WTC11 (cell line): Measurements from ENCODE around the gene WSCD1.

Source experiments
- CREB1 ChIP-seq: sonication (generic); formaldehyde crosslinking; IDR thresholded peaks from 2 replicates; pipeline ENCODE4 v1.8.0; 2023; ENCODE audit warnings: mild to moderate bottlenecking, missing genetic modification reagents
- HMGA2 ChIP-seq: fragments of 250-450 bp; sonication (Bioruptor Pico); IDR thresholded peaks from 2 replicates; pipeline ENCODE4 v1.4.0; 2021; ENCODE audit warnings: mild to moderate bottlenecking, moderate library complexity
- MAX ChIP-seq: sonication (generic); formaldehyde crosslinking; IDR thresholded peaks from 2 replicates; pipeline ENCODE4 v1.8.0; 2022; ENCODE audit warnings: mild to moderate bottlenecking, missing genetic modification reagents
- PRDM15 ChIP-seq: sonication (generic); formaldehyde crosslinking; IDR thresholded peaks from 2 replicates; pipeline ENCODE4 v1.8.0; 2022; ENCODE audit warnings: missing genetic modification reagents
- RELA ChIP-seq: sonication (generic); formaldehyde crosslinking; IDR thresholded peaks from 2 replicates; pipeline ENCODE4 v1.8.1; 2022; ENCODE audit warnings: missing genetic modification reagents, mild to moderate bottlenecking, borderline replicate concordance
- SOX15 ChIP-seq: fragments of 250-450 bp; sonication (Bioruptor Pico); IDR thresholded peaks from 2 replicates; pipeline ENCODE4 v1.9.0; 2021; ENCODE audit warnings: mild to moderate bottlenecking
- TEAD4 ChIP-seq: sonication (generic); formaldehyde crosslinking; IDR thresholded peaks from 2 replicates; pipeline ENCODE4 v1.8.0; 2022; ENCODE audit warnings: mild to moderate bottlenecking, missing genetic modification reagents
- USF2 ChIP-seq: sonication (generic); formaldehyde crosslinking; IDR thresholded peaks from 2 replicates; pipeline ENCODE4 v1.8.1; 2023; ENCODE audit warnings: mild to moderate bottlenecking, missing genetic modification reagents, moderate library complexity
- ZBTB21 ChIP-seq: sonication (generic); formaldehyde crosslinking; IDR thresholded peaks from 2 replicates; pipeline ENCODE4 v1.8.1; 2023; ENCODE audit warnings: mild to moderate bottlenecking, missing genetic modification reagents, borderline replicate concordance
- ZNF512 ChIP-seq: sonication (generic); formaldehyde crosslinking; IDR thresholded peaks from 2 replicates; pipeline ENCODE4 v1.8.1; 2022; ENCODE audit warnings: missing genetic modification reagents, borderline replicate concordance
- TF ChIP-seq, protein P1 (sequence below): sonication (generic); formaldehyde crosslinking; conservative IDR thresholded peaks from 2 replicates; pipeline ENCODE4 v1.8.1; 2022; ENCODE audit warnings: mild to moderate bottlenecking, missing genetic modification reagents
- TF ChIP-seq, protein P2 (sequence below): fragments of 200-600 bp; IDR thresholded peaks from 2 replicates; pipeline ENCODE4 v1.8.0; 2022; ENCODE audit warnings: antibody characterized with exemption

DNA sequence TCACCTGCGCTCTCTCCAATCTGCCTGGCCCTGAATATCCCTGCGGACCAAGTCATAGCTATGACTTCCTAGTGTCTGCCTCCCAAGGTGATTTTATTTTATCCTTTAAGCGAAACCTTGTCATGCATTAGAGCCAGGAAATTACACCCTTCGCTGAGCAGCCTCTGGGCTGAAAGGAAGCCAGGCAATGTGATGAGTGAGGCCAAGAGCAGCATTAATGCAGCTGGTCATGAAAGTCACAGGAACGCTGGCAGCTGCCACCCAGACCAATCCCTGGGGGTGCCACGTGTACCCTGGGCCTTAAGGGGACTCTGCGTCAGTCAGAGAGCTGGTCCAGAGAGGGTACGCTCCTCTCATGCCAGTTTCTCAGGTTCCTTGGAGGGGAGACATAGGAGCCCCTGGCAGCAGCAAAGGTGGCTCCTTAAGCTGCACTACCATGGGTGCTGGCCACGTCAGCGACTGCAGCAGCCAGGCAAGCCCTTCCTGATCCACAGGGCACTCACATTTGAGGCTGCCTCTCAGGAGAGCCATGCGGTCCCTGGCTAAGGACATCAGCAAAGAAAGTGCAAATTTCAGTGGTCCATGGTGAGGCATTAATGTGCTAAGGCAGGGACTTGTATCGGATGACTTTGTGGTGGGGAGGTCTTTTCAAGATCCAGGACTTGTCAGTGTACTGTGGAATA, 42.7 kb upstream of the WSCD1 start:
- no peak for TF ChIP-seq PRDM15
- TF ChIP-seq HMGA2 (CRISPR knock-in tag): no peak
- TF ChIP-seq ZNF512 (CRISPR knock-in tag): no peak
- TF ChIP-seq MAX: no peak
- TF ChIP-seq, protein P1, sequence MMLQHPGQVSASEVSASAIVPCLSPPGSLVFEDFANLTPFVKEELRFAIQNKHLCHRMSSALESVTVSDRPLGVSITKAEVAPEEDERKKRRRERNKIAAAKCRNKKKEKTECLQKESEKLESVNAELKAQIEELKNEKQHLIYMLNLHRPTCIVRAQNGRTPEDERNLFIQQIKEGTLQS (CRISPR knock-in tag): no peak
- TF ChIP-seq CREB1 (CRISPR knock-in tag): no peak
- TF ChIP-seq RELA (CRISPR knock-in tag): no peak
- TF ChIP-seq SOX15 (CRISPR knock-in tag): no peak
- TF ChIP-seq TEAD4: no peak
- TF ChIP-seq, protein P2, sequence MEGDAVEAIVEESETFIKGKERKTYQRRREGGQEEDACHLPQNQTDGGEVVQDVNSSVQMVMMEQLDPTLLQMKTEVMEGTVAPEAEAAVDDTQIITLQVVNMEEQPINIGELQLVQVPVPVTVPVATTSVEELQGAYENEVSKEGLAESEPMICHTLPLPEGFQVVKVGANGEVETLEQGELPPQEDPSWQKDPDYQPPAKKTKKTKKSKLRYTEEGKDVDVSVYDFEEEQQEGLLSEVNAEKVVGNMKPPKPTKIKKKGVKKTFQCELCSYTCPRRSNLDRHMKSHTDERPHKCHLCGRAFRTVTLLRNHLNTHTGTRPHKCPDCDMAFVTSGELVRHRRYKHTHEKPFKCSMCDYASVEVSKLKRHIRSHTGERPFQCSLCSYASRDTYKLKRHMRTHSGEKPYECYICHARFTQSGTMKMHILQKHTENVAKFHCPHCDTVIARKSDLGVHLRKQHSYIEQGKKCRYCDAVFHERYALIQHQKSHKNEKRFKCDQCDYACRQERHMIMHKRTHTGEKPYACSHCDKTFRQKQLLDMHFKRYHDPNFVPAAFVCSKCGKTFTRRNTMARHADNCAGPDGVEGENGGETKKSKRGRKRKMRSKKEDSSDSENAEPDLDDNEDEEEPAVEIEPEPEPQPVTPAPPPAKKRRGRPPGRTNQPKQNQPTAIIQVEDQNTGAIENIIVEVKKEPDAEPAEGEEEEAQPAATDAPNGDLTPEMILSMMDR: no peak
- no peak for TF ChIP-seq USF2
- TF ChIP-seq ZBTB21 (CRISPR knock-in tag): no peak
